DLD1 (cell line): ENCODE data around the gene BPHL.
"Not testable (repeated sequence)": the region's sequence is repeated elsewhere in the genome, so short reads cannot be mapped to it uniquely, and the experiment has no call there.

Source experiments
- in situ Hi-C: cut with HindIII; loops from 2 replicates; pipeline ENCODE4 v1.10.0; 2017; ENCODE audit warnings: low sequenced_read_pairs

Gene BPHL

DNA sequence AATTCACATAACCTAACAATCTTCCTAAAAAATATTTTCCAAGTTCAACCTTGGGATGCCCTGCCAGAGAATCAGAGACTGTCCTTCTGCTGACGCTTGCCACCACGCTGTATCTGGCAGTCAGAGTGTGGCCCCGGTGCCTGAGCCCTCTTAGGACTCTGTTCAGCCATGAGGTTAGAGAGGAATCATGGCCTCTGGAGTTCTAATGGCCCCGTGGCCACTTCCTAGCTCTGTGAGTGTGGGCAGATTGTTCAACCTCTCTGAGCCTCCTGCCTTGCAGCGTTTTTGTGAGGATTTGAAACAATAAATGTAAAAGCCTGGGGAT lies 2.2 kb downstream of the BPHL start:
- in situ Hi-C loops, result no loop called here

- in situ Hi-C loops, result no loop called here
Observed at GRCh38 chr6:3122823-3123182, 4.3 kb downstream of the BPHL start.

DNA sequence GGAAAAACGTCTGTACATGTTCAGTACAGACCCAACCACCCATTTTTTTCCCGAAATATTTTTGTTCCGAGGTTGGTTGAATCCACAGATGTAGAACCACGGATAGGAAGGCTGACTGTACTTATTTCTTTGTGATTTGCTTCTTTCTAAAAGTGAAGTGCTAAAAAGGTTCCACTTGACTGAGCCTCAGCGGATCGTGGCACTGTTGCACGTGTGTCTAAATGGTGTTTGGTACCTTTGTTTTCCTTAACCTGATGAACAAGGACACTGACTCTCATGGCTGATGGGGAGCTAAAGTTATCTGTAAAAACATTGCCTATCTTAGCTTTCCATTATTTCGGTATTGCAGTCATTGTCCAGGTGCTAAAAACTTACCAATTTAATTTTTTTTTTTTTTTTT lies 6.2 kb downstream of the BPHL start:
- in situ Hi-C loops, result no loop called here

- in situ Hi-C loops, result no loop called here
Observed at GRCh38 chr6:3125815-3126214, 7.3 kb downstream of the BPHL start.

DNA sequence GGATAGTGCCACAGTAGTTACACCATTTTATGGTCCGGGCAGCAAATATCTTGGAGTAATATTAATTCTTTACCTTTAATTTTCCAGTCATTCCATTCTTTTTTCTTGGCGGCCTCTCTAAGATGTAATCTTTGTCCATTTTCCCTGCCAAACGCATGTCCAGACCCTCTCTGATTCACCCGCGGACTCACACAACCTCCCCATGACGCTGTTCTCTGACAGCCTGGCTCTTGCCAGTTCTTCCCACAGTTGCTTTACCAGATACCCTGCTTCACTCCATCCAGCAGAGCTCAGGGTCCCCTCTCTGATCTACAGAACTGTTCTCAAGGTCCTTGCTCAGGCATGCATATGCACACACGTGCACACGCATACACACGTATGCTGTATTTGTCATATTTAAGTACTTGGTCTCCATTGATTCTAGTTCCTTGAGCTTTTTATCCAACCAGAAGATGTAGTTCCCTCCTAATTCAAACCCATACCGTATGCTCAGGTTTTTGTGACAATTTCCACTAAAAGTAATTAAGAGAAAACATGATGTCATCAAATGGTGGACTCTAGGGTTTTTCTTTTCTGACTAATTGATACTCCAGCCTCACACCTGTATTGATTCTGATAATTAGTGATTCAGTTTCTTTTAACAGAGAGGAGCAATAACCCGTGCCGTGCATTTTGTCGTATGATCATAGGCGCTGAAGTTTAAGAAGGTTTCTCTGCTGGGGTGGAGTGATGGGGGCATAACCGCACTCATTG lies 10.0 kb downstream of the BPHL start:
- in situ Hi-C loops, result no loop called here

DNA sequence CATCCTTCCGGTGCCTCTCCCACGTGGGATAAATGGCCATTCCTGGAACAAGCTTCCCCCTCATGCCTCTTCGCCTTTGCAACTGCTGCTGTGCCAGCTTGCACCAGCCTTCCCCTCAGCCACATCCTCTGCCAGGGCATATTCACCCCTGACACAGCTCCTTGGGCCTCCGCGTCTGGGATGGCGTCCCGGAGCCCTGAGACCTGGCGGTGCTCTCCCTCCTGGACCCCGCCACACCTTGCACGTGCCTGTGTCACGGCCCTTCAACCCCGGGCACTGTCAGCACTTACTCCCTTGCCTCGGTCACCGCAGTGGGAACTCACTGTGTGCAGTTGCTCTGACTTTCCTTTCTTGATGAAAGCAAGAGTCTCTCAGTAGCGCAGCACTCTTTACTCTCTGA lies 13.2 kb downstream of the BPHL start:
- in situ Hi-C loops, result no loop called here

- in situ Hi-C loops, result no loop called here
Observed at GRCh38 chr6:3133515-3133914, 15.0 kb downstream of the BPHL start.

- in situ Hi-C loops, result no loop called here
Observed at GRCh38 chr6:3135668-3136291, 17.3 kb downstream of the BPHL start.

GRCh38 chr6:3136292-3137011 lies 17.9 kb downstream of the BPHL start:
- in situ Hi-C loops, result no loop called here

DNA sequence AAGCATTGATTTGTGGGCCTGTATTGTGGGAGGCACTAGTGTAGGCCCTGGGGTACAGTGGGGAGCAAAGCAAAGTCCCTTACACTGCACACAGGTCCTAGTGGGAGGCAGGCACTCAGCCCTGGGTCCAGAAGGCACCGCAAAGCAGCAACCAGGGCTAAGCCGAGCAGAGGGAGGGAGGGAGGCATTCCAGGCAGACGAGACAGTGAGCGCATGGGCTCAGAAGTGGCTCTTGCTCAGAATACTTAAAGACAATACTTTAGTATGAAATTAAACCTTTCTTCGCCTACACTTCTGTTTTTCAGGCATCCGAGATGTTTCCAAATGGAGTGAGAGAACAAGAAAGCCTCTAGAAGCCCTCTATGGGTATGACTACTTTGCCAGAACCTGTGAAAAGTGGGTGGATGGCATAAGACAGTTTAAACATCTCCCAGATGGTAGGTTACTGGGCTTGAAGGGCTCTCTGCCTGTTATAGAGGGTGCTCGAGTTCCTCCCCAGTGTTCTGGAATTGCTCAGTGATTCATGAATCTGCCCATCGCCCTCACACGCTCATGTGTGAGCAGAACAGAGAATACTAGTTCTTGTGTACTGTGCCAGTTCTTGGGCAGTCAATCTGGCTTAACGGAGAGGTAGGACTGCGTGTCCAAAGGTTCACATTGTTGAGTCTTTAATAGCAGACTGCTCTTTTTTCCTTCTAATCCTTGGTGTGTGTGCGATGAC lies 18.7 kb downstream of the BPHL start:
- in situ Hi-C loops, result no loop called here

GRCh38 chr6:3137873-3138272 lies 19.4 kb downstream of the BPHL start:
- in situ Hi-C loops, result not testable (repeated sequence)

- in situ Hi-C loops, result no loop called here
Observed at GRCh38 chr6:3138341-3138740, 19.8 kb downstream of the BPHL start.

GRCh38 chr6:3139090-3139903 lies 20.8 kb downstream of the BPHL start:
- in situ Hi-C loops, result no loop called here

GRCh38 chr6:3140201-3140600 lies 21.7 kb downstream of the BPHL start:
- in situ Hi-C loops, result no loop called here

DNA sequence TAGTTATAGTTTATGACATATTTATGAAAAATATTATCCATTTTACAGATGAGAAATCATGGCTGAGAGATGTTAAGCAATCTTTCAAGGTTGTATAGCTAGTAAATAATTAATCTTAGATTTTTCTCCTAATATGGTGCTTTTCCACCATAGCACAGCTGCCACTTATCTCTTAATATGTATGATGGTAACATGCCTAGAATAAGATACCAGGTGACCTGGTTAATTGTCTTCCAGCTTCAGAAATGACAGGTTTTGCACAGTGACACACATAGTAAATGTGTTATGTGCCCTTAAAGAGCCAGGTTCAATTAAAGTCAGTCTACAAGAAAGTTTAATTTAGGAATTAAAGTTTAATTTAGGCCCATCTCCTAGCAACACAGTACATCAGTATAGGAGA lies 24.0 kb downstream of the BPHL start:
- in situ Hi-C loops, result no loop called here

GRCh38 chr6:3143158-3143557 lies 24.6 kb downstream of the BPHL start:
- in situ Hi-C loops, result no loop called here

DNA sequence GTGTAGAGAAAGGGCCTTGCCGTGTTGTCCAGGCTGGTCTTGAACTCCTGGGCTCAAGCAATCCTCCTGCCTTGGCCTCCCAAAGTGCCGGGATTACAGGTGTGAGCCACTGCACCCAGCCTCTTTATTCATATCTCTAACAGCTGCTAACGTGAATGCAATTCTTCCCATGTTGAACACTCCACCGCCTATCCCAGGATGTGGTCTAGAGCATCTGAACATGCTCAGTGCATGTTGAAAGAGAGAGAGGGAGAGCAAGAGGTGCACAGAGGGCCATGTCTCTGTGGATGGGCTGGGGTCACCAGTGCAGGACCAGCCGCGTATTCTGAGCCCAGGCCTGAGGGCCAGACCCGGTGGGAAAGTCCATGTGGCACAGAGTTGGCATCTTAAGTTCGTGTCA lies 26.1 kb downstream of the BPHL start:
- in situ Hi-C loops, result no loop called here

GRCh38 chr6:3147914-3148757 lies 29.6 kb downstream of the BPHL start:
- in situ Hi-C loops, result no loop called here

DNA sequence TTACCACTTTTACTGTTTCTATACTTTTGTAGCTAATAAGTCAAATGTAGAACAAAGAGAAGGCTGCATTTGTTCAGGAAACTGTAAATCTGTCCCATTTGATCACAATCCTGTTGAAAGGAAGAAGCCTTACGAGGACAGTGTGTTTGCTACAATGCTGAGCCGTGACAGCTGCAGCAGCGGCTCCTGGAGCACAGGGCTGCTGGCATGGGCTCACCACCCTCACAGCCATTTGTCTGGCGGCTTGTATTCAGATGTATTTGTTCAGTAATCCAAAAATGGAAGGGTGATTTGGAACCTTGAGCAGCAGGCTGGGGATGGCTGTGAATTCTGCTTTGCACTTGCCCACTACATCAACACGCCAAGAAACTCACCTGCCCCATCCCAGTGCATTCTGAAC lies 33.2 kb downstream of the BPHL start:
- in situ Hi-C loops, result no loop called here

DNA sequence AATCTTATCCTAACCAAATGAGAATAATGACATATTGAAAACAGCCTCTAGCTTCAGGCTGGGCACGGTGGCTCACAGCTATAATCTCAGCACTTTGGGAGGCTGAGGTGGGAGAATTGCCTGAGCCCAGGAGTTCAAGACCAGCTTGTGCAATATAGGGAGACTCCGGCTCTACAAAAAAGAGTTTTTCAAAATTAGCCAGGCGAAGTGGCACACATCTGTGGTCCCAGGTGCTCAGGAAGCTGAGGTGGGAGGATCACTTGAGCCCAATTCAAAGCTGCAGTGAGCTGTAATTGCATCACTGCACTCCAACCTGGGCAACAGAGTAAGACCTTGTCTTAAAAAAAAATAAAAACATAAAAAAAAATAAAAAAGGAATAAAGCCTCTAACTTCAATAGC lies 34.2 kb downstream of the BPHL start:
- in situ Hi-C loops, result no loop called here
